Left forelimb (tissue), 1 donor: ENCODE measurements around the gene C10orf62.
"Not testable (repeated sequence)": the region's sequence is repeated elsewhere in the genome, so short reads cannot be mapped to it uniquely, and the experiment has no call there.

ENCODE experiments used
- DNase-seq: peaks from one replicate; pipeline ENCODE4 v3.0.0-alpha.2; 2018; ENCODE audit warnings: low spot score

The C10orf62 gene

GRCh38 chr10:97564776-97565175 lies 24.7 kb upstream of the C10orf62 start:
- no peak for DNase-seq

DNA sequence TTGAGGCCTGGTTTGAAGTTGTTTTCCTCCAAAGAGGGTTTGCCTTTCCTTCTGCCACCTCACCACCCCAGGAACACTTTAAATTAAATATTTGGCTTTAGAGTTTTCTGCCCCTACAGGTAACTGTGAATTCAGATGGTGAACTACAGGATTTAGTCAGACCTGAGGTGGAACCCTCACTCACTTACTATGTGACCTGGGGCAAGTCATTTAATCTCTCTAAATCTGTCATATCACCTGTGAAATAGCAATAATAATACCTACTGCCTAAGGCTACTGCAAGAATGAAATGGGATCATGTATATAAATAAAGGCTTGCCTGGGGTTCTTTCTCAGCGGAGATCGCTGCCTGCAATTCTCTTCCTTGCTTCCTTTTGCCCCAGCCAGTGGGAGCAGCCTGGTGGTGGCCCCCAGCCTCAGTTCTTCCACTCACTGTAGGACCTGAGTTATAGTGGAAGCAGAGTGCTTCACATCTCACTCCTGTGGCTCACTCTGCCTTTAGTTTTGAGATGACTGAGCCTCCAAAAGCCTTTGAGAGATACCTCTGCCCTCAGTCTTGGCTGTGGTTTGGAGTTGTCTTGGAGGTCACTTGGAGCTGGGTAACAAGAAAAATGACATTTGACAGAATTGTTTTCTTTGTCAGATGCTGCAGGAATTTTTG lies 23.1 kb upstream of the C10orf62 start:
- DNase-seq = no peak

GRCh38 chr10:97567891-97568290 lies 21.6 kb upstream of the C10orf62 start:
- no peak for DNase-seq

- DNase-seq = no peak
Measured at GRCh38 chr10:97570146-97570788, 19.3 kb upstream of the C10orf62 start.

- DNase-seq = no peak
Measured at GRCh38 chr10:97570789-97571471, 18.6 kb upstream of the C10orf62 start.

- no peak for DNase-seq
Measured at GRCh38 chr10:97571622-97572021, 17.9 kb upstream of the C10orf62 start.

DNA sequence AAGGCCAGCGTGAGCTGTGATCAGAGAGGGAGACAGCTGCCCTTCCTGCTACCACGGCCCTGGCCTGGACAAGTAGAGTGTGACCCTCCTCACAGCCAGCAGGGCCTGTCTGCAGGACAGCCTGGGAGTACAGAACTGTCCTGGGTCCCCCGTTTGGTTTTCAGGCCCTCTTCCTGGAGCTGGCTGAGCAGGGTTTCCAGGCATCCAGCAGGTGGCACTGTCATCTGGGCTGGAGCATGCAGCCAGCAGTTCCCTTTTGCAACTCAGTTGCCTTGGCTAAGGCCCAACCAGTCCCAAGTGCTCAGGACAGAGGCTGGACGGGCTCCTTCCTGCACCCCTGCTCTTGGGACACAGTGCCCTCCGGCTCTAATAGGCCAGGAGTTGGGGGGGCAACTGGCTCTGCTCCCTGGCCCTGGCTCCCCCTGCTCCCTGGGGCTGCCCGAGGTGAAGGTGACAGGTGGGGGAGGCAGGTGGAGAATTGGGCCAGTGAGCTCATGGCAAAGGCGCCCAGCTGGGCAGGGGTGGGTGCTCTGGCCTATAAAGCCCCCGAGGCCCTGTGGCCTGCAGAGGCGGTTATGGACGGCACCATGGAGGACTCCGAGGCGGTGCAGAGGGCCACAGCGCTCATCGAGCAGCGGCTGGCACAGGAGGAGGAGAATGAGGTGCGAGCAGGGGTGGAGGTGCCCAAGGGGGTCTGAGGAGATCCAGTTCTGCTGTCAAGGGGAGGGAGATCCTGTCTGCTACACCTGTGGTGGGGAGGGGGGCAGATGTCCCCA lies 17.1 kb upstream of the C10orf62 start, which contains the start of gene ANKRD2:
Gene ANKRD2 (plus strand): TSS at position 566 of the 776 bp plus-strand sequence. CDS start 10 bp downstream, at position 576.
- DNase-seq = no peak

DNA sequence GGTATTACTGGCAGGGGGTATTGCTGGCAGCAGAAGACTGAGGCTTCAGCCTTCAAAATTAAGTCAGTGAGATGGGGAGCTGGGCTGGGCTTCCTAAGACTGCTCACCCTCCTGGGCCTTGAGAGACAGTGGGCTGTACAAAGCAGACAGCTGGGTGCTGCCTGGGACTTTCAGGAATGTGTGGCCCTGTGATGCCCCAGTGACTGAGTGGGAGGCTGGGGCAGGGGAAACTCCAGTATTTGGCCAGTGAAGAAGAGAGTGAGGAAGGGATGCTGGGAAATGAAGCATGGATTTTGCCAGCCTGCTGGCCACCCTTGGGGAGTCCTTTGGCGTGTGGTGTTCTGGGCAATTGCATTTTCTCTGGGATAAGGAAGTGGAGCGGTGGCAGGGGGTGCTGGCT lies 16.5 kb upstream of the C10orf62 start:
- no peak for DNase-seq

- DNase-seq = no peak
Measured at GRCh38 chr10:97573672-97574071, 15.8 kb upstream of the C10orf62 start.

DNA sequence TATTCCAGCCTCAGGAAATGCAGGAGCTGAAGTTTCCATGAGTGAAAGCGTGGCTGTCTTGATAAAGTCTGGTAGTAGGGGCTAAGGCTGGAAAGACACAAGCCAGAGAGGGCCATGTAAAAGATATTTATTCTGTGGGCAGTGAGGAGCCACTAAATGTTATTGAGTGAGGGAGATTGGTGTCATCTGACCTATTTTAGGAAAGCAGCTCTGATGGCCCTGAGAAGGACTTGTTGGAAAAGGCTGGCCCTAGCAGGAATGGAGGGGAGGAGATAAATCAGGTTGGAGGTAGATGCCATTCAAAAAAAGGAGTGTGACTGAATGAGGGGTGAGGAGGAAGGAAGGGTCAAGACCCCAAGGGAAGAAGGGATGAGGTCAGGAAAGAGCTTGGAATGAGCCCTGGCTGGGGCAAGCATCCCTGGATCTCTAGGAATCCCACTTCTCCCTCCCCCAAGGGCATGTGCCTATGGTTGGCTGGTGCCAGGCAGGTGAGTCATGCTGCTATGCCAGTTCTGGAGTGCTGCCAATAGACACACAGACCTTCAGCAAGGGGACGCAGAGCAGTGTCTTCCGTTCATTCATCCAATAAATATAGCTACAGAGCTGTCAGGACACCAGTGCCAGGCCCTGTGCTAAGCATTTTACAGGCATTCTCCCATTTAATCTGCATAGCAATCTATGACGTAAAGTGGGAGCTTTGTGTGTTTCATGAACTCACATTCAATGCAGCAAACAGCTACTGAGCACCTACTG lies 15.0 kb upstream of the C10orf62 start:
- DNase-seq = no peak

DNA sequence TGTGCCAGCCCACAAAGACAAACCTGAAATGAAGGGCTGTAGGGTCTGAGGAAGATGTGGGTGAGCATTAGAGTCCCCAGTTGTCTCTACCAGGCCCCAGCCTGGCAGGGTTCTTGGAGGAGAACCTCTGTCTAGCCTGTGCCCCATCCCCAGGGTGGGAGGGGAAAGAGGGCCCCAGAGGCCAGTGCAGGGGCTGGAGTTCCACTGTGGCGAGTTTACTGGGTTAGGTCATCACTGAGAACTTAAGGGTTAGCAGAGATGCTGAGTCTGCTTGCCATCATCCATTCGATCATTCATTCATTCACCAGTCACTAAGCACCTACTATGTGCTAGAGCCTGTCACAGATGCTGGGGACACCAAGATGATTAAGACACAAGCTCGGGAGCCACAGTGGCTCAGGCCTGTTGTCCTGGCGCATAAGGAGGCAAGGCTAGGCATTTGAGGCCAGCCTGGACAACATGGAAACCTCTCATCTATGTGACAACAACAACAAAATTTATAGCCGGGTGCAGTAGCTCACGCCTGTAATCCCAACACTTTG lies 14.3 kb upstream of the C10orf62 start:
- DNase-seq = no peak

DNA sequence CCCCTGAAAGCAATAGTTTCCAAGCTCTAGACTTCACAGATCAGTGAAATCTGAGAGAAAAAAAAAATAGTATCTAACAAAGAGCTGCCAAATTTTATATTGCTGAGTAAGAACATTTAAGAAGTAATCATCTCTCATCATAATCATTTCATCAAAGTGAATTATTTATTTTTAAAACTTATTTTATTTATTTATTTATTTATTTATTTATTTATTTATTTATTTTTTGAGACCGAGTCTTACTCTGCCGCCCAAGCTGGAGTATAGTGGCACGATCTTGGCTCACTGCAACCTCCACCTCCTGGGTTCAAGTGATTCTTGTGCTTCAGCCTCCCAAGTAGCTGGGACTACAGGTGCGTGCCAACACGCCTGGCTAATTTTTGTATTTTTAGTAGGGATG lies 13.0 kb upstream of the C10orf62 start:
- not testable (repeated sequence) for DNase-seq

DNA sequence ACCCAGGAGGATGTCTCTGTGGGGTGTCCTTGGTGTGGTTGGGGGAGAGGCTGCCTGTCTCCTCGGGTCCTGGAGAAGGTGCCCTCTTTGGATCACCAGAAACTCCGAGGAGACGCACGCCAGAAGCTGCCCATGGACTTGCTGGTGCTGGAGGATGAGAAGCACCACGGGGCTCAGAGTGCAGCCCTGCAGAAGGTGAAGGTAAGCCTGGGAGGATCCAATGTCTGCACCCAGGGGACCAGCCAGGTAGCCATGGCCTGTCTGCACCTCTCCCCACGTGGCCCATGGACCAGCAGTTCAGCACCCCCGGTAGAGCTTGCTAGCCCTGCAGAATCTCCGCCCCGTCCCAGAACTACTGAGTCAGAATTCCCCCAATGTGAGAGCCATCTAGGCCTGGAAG lies 11.8 kb upstream of the C10orf62 start:
- DNase-seq = no peak

DNA sequence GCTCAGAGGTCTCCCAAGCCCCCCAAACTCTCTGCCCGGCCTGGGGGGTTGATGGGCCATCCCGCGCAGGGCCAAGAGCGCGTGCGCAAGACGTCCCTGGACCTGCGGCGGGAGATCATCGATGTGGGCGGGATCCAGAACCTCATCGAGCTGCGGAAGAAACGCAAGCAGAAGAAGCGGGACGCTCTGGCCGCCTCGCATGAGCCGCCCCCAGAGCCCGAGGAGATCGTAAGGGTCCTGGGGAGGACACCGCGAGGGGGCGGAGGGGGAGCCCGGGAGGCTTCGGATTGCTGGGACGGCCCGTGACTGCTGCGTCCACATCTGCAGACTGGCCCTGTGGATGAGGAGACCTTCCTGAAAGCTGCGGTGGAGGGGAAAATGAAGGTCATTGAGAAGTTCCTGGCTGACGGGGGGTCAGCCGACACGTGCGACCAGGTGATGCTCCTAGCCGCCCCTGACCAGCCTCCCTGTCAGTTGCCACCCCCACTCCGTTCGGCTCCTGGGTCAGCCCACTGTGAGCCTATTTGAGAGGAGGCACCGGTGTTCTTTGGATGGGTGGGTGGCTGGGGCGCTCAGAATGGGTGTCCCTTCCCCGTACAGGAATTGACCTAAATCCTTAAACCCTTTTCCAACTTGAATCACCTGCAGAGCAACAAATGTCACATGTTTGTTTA lies 11.2 kb upstream of the C10orf62 start:
- no peak for DNase-seq

GRCh38 chr10:97580421-97581367 lies 8.8 kb upstream of the C10orf62 start:
- DNase-seq = no peak

- no peak for DNase-seq
Measured at GRCh38 chr10:97582169-97582568, 7.4 kb upstream of the C10orf62 start.

DNA sequence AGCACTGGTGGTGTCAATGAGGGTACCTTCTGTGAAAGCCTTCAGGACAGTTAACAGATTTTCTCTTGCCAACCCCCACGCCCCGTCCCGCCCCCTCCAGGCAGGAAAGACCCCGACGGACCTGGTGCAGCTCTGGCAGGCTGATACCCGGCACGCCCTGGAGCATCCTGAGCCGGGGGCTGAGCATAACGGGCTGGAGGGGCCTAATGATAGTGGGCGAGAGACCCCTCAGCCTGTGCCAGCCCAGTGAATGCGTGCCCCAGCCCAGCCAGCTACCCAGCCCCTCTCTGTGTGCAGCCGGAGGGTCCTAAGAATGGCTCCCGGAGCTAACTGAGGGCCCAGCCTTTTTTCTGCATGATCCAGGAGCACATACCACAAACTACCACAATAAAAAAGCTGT lies 6.0 kb upstream of the C10orf62 start:
- DNase-seq = no peak

GRCh38 chr10:97584060-97584797 lies 5.3 kb upstream of the C10orf62 start, which contains the start of gene HOGA1:
HOGA1 (plus strand) TSS chr10:97584389; CDS start chr10:97584704, 315 bp downstream.
- DNase-seq = no peak
